Muscle layer of duodenum (tissue), 2 donors: ENCODE measurements around the gene COX5A.

Experiments
- H3K27ac ChIP-seq: one replicate; pipeline ENCODE4 v1.7.0; 2013; ENCODE audit warnings: mild to moderate bottlenecking, low read length
- H3K27me3 ChIP-seq: one replicate; pipeline ENCODE4 v1.7.0; 2013; ENCODE audit warnings: low read depth, mild to moderate bottlenecking, control low read depth, low read length
- H3K36me3 ChIP-seq, 2 donors: one replicate each; pipeline ENCODE4 v1.7.0; 2013; ENCODE audit warnings: low read length in 2 of 2, control low read depth in 1 of 2, mild to moderate bottlenecking in 1 of 2; ENCODE audit not compliant: insufficient read depth in 2 of 2, control insufficient read depth in 1 of 2
- H3K4me1 ChIP-seq, 2 donors: one replicate each; pipeline ENCODE4 v1.7.0; 2013; ENCODE audit warnings: low read length in 2 of 2, mild to moderate bottlenecking in 2 of 2, control low read depth in 1 of 2, moderate library complexity in 1 of 2; ENCODE audit not compliant: insufficient read depth in 2 of 2, control insufficient read depth in 1 of 2
- H3K4me3 ChIP-seq, 2 donors: one replicate each; pipeline ENCODE4 v1.7.0; 2013; ENCODE audit warnings: low read length in 2 of 2, low read depth in 1 of 2, mild to moderate bottlenecking in 1 of 2
- H3K9me3 ChIP-seq, 2 donors: one replicate each; pipeline ENCODE4 v1.7.0; 2013; ENCODE audit warnings: low read length in 2 of 2, control low read depth in 1 of 2, mild to moderate bottlenecking in 1 of 2; ENCODE audit not compliant: control insufficient read depth in 1 of 2
- donor health status: healthy.

The COX5A gene

DNA sequence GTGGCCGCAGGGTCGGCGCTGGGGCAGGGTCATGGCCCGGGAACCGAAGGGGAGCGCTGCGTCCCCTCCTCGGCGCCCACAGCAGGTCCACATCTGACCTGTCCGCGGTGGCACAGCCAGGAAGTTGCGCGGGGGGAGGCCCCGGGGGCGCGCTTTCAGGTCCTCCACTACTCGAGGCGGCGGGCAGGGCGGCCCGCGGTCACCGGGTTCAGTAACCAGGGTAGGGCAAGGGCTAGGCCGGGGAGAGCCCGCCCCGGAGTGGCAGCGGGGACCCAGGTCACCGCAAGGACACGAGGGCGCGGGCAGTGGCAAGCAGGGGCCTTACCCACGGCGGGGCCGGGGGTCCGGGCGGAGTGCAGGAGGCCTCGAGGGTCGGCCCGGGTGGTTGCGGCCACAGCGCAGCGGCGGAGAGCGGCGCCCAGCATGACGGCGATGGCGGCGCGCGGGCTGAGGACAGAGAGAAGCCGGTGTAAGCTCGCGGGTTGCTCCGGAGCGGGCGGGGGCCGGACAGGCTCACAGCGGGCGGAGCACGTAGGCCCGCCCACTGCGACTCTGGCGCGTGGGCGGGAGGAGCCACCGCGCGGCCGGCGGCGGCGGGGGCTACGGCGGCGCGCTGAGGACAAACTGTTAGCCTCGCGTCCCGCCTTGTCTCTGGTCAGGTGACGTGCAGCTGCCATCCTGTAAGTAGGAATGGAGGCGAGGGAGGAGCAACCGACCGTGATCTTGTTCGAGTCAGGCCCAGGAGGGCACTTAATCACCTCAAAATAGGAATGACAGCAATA, at the start of gene COX5A:
TSS of gene COX5A (minus strand) at position 484 of the 782 bp plus-strand sequence. CDS start at position 425, 59 bp downstream.
- Histone ChIP-seq H3K4me3 (peak within 1 kb of the TSS; percentile 78 to 98), H3K27me3 (no peaks in the 10 kb centered on the region), H3K36me3 (no peaks in the 10 kb centered on the region), H3K27ac (peak within 1 kb of the TSS; percentile 91), H3K9me3 (no peaks in the 10 kb centered on the region), H3K4me1 (peaks cover 4 to 21% of the 10 kb centered on the region in 2 donors)

GRCh38 chr15:74983725-74984231, 45.9 kb upstream of the COX5A start:
- Histone ChIP-seq H3K9me3 (no peaks in the 10 kb centered on the region), H3K27me3 (no peaks in the 10 kb centered on the region)

DNA sequence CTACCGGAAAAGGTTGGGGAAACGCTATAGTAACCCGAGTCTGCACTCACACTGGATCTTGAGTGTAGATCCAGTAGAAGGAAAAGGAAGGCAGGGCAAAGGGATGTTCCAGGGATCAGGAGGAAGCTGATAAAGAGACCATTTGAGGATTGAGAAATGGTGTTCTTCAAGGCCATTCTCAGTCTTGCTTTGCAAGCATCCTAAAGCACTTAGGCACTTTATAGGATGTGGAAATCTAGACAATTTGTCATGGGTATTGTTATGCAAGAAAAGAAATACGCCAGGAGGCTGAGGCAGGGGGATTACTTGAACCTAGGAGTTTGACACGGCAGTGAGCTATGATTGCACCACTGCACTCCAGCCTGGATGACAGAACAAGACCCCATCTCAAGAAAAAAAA, 44.3 kb upstream of the COX5A start:
- no peaks in the 10 kb centered on the region for H3K4me1 ChIP-seq
- H3K27ac ChIP-seq, result no peak overlapping the region
- H3K9me3 ChIP-seq, result no peaks in the 10 kb centered on the region
- no peak overlapping the region for H3K4me3 ChIP-seq
- H3K36me3 ChIP-seq, result no peaks in the 10 kb centered on the region
- H3K27me3 ChIP-seq, result no peaks in the 10 kb centered on the region

More at GRCh38 chr15:74983725-74984231, 45.9 kb upstream of the COX5A start:
- no peak overlapping the region for H3K27ac ChIP-seq
- no peaks in the 10 kb centered on the region for H3K4me1 ChIP-seq
- H3K4me3 ChIP-seq, result no peak overlapping the region
- no peaks in the 10 kb centered on the region for H3K36me3 ChIP-seq

GRCh38 chr15:74978503-74978902, 40.6 kb upstream of the COX5A start:
- Histone ChIP-seq H3K9me3 (no peaks in the 10 kb centered on the region), H3K27ac (no peak overlapping the region), H3K36me3 (no peaks in the 10 kb centered on the region), H3K4me3 (no peak overlapping the region), H3K27me3 (no peaks in the 10 kb centered on the region), H3K4me1 (no peaks in the 10 kb centered on the region)

DNA sequence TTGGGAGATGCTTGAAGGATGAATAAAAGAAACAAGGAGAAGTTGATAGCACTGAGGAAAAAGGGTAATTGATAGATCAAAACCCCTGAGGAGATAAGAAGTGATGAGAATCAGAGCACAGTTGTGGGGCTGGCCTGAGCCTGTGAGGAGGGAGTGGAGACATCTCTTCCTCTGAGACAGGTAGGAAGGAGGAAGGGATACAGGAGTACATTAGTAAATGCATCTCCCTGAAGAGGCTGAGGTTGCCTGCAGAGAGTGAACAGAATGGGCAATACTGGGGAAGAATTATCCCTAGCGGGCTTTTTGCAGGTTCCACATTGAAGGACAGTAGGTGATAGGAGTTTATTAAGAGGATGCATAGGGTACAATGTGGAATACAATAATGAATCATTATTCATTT, 40.2 kb upstream of the COX5A start:
- Histone ChIP-seq H3K27ac (no peak overlapping the region), H3K27me3 (no peaks in the 10 kb centered on the region), H3K4me3 (no peak overlapping the region), H3K9me3 (no peaks in the 10 kb centered on the region), H3K36me3 (no peaks in the 10 kb centered on the region), H3K4me1 (no peaks in the 10 kb centered on the region)

DNA sequence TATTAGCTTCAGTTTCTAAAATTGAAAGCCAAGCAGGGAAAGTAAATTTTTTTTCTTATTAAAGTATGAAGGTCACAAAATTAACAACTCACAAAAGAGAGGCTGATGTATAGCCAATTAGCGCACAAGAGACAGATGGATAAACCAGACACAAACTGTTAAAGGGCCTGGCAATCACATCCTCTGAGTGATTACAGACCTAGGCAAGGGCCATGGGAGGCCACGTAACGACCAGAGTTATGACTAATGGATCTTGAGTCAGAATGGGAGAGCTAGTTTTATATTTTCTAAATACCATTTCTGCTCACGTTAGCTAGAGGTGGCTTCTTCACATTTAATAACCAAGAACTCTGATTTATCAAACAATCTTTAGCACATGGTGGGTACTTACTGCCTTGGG, 39.7 kb upstream of the COX5A start:
- H3K36me3 ChIP-seq, result no peaks in the 10 kb centered on the region
- no peaks in the 10 kb centered on the region for H3K9me3 ChIP-seq
- H3K4me3 ChIP-seq, result no peak overlapping the region
- H3K27me3 ChIP-seq, result no peaks in the 10 kb centered on the region
- H3K4me1 ChIP-seq, result no peaks in the 10 kb centered on the region
- no peak overlapping the region for H3K27ac ChIP-seq

- Histone ChIP-seq H3K4me3 (no peak overlapping the region), H3K27ac (no peak overlapping the region)
These were observed 38.3 kb upstream of the COX5A start for GRCh38 chr15:74976159-74976558.

GRCh38 chr15:74967670-74968069, 29.8 kb upstream of the COX5A start:
- no peaks in the 10 kb centered on the region for H3K27me3 ChIP-seq
- H3K4me1 ChIP-seq, result no peaks in the 10 kb centered on the region
- no peaks in the 10 kb centered on the region for H3K9me3 ChIP-seq
- no peak overlapping the region for H3K27ac ChIP-seq
- H3K36me3 ChIP-seq, result no peaks in the 10 kb centered on the region
- no peak overlapping the region for H3K4me3 ChIP-seq

More at GRCh38 chr15:74976159-74976558, 38.3 kb upstream of the COX5A start:
- Histone ChIP-seq H3K36me3 (no peaks in the 10 kb centered on the region), H3K27me3 (no peaks in the 10 kb centered on the region), H3K9me3 (no peaks in the 10 kb centered on the region), H3K4me1 (no peaks in the 10 kb centered on the region)

- Histone ChIP-seq H3K27ac (no peak overlapping the region), H3K27me3 (no peaks in the 10 kb centered on the region), H3K4me3 (no peak overlapping the region), H3K9me3 (no peaks in the 10 kb centered on the region), H3K36me3 (no peaks in the 10 kb centered on the region), H3K4me1 (peaks cover 0 to 1% of the 10 kb centered on the region in 2 donors)
These were observed 26.9 kb upstream of the COX5A start for GRCh38 chr15:74964794-74965193.

- H3K27me3 ChIP-seq, result peaks cover 7% of the 10 kb centered on the region
- H3K4me1 ChIP-seq, result peaks cover 5 to 8% of the 10 kb centered on the region in 2 donors
- no peaks in the 10 kb centered on the region for H3K36me3 ChIP-seq
These were observed 25.3 kb upstream of the COX5A start for GRCh38 chr15:74963213-74963612.

GRCh38 chr15:74962671-74963070, 24.8 kb upstream of the COX5A start:
- peaks cover 7% of the 10 kb centered on the region for H3K27me3 ChIP-seq
- H3K4me3 ChIP-seq, result no peak overlapping the region
- no peak overlapping the region for H3K27ac ChIP-seq
- no peaks in the 10 kb centered on the region for H3K9me3 ChIP-seq
- H3K36me3 ChIP-seq, result no peaks in the 10 kb centered on the region
- H3K4me1 ChIP-seq, result peaks cover 5 to 12% of the 10 kb centered on the region in 2 donors

More at GRCh38 chr15:74963213-74963612, 25.3 kb upstream of the COX5A start:
- Histone ChIP-seq H3K4me3 (no peak overlapping the region), H3K27ac (no peak overlapping the region), H3K9me3 (no peaks in the 10 kb centered on the region)
